GOT3 (cell line): ENCODE measurements around the gene TMEM245.
"Not testable (repeated sequence)": the region's sequence is repeated elsewhere in the genome, so short reads cannot be mapped to it uniquely, and the experiment has no call there.

ENCODE experiments used
- DNase-seq: peaks from one replicate; lab custom pipeline; 2025; ENCODE audit warnings: mixed read lengths; lab: John Stamatoyannopoulos, UW

TMEM245 gene

DNA sequence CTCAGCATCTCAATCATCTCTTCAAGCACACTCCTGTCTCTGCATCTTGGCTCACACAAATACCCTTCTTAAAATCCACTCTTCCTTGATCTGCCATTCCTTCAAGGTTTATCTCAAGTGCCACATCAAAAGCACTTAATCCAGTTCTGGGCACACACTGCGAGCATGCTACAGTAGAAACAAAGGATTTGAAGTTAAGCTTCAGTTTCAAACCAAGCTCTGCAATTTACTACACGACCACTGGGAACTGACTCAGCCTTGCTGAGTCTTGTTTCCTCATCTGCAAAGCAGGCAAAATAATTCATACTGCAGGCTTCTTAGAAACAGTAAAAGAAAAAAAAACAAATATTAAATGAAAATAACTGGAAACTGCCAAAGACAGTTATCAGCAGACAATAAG lies 56.0 kb downstream of the TMEM245 start:
- no peak for DNase-seq

DNA sequence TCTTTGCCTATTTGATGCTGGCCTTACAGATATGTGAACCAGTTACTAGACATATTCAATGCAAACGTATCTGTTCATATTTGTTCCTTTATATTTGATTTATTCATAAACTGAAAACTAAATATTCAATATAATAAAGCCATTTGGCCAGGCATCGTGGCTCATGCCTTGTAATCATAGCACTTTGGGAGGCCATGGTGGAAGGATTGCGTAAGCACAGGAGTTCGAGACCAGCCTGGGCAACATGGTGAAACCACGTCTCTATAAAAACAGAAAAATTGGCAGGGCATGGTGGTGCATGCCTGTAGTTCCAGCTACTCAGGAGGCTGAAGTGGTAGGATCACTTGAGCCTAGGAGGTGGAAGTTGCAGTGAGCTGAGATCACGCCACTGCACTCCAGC lies 57.2 kb downstream of the TMEM245 start:
- no peak for DNase-seq

GRCh38 chr9:109060191-109060590 lies 59.6 kb downstream of the TMEM245 start:
- no peak for DNase-seq

GRCh38 chr9:109053121-109053520 lies 66.6 kb downstream of the TMEM245 start:
- DNase-seq: not testable (repeated sequence)

DNA sequence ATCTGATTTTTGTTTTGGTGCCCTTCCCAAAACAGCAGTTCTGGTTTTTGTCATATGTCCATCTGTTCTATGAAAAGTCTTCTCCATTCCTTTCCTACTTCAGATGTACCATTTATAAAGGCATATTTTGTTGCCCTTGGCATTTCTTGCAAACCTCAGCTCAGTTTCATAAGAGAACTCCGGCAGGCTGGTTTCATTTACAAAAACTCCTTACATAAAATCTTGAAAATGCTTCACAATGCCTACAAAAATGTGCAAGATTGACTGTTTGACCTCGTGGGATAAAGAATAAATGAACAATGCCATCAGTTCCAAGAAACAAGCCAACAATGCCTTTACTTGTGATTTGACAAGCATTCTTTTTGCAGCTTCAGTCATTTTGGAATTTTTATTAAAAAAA lies 67.3 kb downstream of the TMEM245 start:
- DNase-seq: no peak

DNA sequence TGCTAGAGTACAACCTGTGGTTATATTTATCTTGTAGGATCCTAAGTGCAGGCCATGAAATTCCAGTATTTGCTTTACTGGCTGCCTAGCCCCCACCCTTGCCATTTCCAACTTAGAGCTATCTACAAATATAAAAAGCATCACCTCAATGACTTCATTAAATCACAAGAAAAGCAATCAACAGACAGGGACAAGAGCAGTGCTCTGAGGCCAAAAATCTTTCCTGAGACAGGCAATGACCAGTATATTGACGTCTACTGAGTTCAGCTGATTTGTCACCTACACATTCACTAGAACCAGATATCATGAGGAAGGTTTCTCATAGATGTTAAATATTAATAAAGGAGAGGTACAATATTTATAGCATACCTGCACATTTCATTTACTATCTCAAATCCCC lies 68.0 kb downstream of the TMEM245 start:
- no peak for DNase-seq

GRCh38 chr9:109050444-109050843 lies 69.3 kb downstream of the TMEM245 start:
- no peak for DNase-seq

DNA sequence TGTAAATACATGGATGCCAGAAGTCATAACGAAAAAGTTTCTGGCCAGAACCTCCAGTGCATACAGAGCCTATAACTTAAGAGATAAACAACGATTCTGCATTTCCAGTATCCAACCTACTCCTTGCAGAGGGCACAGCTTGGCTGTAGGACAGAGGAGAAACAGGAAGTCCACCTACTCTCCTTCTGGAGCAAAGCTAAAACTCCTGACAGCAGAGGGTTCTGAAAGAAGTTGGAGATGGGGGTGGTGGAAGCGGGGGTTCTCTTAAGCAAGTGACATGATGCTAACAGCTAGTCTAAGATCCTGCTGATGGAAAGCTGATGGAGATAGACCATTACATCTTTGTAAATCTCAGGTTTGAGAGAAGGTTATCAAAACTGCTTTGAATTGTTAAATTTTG lies 70.9 kb downstream of the TMEM245 start:
- no peak for DNase-seq

DNA sequence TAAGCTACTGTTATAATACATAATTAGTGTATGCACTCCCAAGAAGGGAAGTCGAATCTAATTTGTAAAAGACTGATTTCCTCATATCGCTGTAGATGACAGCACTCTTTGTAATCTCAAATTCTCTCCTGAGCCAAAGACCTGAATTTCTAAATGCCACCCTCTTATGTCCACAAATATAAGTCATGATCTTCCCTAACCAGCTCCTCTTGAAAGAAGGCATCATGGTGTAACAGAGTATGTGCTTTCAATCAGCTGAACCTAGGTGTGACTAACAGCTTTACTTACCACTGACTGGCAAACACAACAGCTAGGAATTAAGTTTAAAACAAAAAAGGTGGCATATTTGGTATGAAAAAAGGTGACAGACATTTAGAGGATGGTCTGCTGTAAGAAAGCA lies 72.5 kb downstream of the TMEM245 start:
- no peak for DNase-seq

- no peak for DNase-seq
Measured at GRCh38 chr9:109046346-109046745, 73.4 kb downstream of the TMEM245 start.

DNA sequence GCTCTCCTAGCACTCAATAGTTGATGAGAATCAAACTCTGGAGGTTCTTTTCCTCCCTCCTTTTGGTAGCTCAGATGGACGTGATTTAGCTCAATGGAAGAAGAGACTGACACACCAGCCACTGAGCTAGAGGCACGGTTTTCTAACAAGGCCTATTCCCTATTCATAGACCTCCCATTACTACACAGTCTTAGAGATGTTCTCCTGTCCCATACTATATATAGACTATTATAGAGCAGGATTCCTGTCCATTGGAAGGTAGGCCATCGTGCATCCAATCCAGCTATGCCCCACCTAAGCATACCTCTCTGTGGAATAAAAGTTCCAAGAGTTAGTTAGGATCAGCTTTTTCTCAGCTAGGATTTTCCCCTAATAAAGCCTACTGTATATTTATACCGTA lies 76.2 kb downstream of the TMEM245 start:
- no peak for DNase-seq

- no peak for DNase-seq
Measured at GRCh38 chr9:109040571-109040970, 79.2 kb downstream of the TMEM245 start.

DNA sequence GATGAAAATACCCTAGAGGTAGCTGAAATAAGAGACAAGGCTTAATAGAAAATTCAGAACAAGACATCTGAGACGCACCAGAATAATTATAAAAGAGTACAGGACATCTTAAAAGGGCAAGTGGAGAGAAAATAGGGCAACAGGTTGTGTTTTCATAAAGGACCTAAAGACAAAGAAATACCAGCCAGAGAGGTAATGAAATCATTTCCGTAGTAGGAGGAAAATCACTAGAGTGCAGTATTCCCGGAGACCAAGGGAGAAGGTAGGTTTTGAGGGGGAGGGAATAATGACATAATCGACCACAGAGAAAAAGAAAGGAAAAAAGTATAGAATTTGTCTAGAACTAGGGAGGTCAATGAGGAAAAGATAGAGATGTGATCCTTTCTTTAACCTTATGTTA lies 80.2 kb downstream of the TMEM245 start:
- DNase-seq: no peak

DNA sequence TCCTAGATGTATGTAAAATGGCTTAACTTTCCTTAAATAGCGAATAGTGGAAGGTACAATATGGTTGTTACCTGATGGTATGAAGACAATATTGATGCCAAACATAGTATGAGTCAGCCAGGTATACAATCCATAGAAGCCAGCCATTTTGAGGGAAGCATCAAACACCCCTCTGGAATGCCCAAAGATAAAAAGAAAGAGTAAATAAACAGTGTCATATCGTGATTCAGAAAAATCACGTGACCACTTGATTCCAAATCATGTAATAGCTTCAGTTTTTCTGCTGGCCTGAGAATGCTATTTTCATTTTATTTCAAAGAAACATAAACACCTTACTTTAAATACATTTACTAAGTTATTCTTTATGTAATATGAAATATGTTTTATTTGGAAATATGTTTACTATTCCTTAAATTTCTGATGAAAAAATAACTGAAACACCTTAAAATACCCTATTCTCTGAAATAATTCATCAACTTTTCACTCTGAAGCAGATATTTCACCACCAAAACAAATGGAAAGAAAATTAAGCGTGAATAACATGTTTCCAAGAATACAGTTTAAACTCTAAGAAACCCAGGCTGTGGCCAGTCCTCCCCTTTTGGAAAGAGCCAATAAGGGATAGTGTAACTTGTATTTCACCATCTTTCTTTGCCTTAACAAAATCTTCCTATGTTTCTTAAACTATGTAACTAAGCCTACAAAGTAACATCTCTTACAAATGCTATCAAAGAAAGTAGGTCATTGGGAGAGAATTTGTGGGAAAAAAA lies 81.6 kb downstream of the TMEM245 start:
- no peak for DNase-seq

DNA sequence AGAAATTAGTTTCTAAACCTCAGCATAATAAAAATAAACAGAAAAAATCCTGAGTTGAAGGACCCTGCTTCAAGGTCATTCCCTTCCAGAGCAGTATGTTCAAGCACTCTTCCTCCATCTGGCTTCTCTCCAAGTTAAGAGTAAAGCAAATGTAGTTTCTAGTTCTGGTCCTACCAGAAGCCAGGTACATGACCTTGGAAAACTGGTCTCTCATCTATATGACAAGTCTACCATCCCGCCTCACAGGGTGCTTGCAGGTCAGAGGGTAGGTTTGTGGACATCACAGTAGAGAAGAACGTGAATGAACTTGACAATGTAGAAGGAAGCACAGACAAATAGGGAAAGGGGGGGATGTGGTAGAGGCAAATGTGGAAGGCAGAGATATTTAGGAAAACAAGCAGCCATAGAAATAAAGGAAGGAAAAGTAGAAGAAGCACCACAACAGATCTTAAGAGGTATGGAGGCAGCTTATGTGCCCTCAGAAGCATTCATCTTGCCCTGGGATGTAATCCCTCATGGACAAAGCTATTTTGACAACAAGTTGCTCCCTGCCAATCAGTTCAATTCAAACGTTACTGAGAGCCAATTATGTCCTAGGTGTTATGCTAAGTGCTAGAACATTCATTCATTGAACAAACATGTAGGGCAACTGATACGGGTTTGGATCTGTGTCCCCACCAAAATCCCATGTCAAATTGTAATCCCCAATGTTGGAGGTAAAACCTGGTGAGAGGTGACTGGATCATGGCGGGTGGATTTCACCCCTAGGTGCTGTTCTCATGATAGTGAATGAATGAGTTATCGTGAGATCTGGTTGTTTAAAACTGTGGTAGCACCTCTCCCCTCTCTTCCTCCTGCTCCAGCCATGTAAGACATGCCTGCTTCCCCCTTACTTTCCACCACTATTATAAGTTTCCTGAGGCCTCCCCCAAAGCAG lies 82.7 kb downstream of the TMEM245 start:
- no peak for DNase-seq

DNA sequence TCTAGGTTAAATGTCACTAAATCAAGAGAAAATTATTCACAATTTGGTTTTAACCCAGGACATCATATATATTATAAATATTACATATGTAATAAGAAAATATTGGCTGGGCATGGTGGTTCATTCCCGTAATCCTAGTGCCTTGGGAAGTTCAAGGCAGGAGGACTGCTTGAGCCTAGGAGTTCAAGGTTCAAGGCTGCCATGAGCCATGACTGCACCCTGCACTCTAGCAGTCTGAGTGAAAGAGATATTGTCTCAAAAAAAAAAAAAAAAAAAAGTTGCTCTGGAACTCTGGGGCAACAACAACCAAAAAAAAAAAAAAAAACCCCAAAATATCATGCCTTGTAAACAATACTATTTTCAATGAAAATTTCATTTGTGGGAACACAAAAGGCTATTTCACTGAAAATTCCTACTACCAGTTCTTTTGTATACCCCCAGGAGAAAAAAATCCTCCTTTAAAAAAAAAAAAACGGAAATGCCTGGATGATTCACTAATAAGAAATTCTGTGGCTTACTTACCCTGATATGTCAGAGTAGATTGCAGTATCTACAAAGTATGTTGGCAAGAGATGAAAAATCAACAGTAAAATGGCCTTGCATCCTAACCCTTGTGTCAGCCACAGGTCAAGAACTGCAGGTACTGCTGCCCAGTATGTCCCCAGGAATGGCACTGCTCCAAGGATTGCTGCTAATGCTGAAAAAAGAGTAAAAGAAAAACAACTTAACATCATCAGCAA lies 83.9 kb downstream of the TMEM245 start:
- DNase-seq: no peak

- DNase-seq: no peak
Measured at GRCh38 chr9:109033941-109034700, 85.6 kb downstream of the TMEM245 start.

- DNase-seq: no peak
Measured at GRCh38 chr9:109031241-109031640, 88.5 kb downstream of the TMEM245 start.

DNA sequence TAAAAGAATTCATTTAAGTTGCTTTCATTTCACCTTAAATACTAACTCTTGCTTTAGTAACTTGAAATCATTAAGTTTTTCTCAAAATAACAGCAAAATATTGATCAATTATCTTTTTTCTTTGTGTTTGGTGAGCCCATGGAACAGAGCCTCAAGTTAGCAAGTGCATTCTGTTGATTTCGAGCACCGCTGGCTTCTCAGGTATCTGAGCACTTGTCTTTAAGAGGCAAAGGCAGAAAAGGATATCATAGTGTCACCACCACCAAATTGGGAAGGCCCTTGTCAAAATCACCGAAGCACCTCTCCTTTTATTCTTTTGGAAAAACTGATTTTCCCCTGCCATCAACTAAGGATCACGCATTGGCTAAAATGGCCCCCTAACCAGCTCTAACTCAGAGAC lies 89.3 kb downstream of the TMEM245 start:
- no peak for DNase-seq

DNA sequence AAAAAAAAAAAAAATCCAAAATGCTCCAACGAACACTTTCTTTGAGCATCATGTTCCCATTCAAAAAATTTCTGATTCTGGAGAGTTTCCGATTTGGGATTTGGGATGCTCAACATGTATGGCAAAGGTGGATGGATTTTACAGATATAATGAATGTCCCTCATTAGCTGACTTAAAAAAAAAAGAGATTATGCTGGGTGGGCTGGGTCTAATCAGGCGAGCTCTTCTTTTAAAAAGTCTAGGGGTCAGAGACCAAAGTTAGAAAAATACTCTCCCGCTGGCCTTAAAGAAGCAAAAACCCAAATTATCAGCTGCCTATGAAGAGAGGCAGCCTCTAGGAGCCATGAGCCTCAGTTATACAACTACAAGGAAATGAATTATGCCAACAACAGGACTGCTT lies 91.3 kb downstream of the TMEM245 start:
- no peak for DNase-seq

- DNase-seq: no peak
Measured at GRCh38 chr9:109027176-109027575, 92.6 kb downstream of the TMEM245 start.

DNA sequence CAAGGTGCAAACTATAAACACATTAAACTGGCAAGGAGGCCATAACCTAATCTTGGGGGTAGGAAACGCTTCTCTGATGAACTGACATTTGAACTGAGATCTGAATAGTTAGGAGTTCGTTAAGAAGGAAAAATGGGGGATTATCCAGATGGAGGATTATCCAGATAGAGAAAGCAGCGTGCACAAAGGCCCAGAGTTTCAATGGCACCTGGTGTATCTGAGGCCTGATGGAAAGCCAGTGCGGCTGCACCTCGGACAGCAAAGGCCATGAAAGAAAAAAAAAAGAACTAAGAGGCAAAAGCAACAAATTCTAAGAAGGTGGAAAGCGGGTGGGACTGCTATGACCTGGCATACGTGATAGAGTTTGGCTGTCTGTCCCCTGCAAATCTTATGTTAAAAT lies 93.4 kb downstream of the TMEM245 start:
- no peak for DNase-seq
